ENCODE measurements around the gene MELTF.

GRCh38 chr3:197019021-197019420, 10.6 kb downstream of the MELTF start:
- TF ChIP-seq POLR2AphosphoS5 (IDR thresholded peaks at IDR 0.05) = no peak
- TF ChIP-seq CTCF (IDR thresholded peaks at IDR 0.05) = no peak
- no peak for TF ChIP-seq POLR2A (IDR thresholded peaks at IDR 0.05)
